HG03108 (cell line): ENCODE results near the gene MAP1S.
A peak's percentile ranks its signal among the peaks of the same experiment; 100 is the strongest.

Source experiments
- ATAC-seq: cut with Tn5 transposase; IDR thresholded peaks from one replicate; pipeline ENCODE4 v1.9.1; 2021; ENCODE audit warnings: moderate library complexity; ENCODE audit not compliant: unreplicated experiment

The MAP1S gene, protein sequence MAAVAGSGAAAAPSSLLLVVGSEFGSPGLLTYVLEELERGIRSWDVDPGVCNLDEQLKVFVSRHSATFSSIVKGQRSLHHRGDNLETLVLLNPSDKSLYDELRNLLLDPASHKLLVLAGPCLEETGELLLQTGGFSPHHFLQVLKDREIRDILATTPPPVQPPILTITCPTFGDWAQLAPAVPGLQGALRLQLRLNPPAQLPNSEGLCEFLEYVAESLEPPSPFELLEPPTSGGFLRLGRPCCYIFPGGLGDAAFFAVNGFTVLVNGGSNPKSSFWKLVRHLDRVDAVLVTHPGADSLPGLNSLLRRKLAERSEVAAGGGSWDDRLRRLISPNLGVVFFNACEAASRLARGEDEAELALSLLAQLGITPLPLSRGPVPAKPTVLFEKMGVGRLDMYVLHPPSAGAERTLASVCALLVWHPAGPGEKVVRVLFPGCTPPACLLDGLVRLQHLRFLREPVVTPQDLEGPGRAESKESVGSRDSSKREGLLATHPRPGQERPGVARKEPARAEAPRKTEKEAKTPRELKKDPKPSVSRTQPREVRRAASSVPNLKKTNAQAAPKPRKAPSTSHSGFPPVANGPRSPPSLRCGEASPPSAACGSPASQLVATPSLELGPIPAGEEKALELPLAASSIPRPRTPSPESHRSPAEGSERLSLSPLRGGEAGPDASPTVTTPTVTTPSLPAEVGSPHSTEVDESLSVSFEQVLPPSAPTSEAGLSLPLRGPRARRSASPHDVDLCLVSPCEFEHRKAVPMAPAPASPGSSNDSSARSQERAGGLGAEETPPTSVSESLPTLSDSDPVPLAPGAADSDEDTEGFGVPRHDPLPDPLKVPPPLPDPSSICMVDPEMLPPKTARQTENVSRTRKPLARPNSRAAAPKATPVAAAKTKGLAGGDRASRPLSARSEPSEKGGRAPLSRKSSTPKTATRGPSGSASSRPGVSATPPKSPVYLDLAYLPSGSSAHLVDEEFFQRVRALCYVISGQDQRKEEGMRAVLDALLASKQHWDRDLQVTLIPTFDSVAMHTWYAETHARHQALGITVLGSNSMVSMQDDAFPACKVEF

DNA sequence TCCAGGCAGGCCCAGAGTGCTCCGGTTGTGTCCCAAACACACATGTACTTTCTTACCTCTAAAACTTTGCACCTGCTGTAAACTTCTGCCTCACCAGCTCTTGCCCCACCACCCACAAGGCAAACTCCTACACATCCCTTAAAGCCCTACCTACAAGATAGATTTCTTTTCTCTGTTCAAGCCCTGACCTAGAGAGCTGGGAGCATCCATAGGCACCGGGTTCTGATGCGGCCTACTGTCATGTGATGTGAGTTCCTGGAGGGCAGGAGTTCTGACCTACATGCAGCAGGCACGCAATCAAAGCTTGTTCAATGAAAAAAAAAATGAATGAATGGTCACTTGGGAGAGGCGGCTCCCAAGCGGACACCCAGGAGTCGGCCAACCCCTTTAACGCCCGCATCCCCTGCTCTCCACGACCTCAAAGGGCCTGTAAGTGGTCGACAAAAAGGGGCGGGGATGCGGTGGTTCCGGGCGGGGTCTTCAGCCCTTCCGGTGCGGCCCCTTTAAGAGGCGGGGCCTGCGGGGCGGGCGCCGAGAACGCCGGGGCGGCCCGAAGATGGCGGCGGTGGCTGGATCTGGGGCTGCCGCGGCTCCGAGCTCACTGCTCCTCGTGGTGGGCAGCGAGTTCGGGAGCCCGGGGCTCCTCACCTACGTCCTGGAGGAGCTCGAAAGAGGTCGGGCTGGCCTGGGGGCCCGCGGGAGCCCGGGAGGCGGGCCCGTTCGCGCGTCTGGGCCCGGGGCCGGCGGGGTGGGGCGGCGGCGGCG, at the start of gene MAP1S:
TSS of gene MAP1S (plus strand) at position 534 of the 765 bp plus-strand sequence. CDS start at position 557, 23 bp downstream.
- peak; percentile 56 for ATAC-seq

DNA sequence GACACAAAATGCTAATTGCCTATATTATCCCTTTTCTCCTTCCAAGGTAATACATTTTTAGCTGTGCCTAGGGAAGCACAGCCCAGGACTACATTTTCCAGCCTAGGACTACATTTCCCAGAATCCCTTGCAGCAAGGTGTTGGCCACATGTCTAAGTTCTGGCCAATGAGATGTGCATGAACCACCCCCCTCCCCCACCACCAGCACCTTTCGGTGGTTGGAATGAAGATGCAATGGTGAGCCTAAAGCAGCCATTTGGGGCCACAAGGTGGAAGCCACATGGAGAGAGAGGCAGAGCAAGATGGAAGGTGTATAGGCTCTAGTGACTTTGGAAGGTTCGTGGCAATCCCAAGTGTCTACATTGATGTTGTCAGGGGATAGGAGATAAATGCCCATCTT, 47.4 kb upstream of the MAP1S start:
- ATAC-seq = no peak

DNA sequence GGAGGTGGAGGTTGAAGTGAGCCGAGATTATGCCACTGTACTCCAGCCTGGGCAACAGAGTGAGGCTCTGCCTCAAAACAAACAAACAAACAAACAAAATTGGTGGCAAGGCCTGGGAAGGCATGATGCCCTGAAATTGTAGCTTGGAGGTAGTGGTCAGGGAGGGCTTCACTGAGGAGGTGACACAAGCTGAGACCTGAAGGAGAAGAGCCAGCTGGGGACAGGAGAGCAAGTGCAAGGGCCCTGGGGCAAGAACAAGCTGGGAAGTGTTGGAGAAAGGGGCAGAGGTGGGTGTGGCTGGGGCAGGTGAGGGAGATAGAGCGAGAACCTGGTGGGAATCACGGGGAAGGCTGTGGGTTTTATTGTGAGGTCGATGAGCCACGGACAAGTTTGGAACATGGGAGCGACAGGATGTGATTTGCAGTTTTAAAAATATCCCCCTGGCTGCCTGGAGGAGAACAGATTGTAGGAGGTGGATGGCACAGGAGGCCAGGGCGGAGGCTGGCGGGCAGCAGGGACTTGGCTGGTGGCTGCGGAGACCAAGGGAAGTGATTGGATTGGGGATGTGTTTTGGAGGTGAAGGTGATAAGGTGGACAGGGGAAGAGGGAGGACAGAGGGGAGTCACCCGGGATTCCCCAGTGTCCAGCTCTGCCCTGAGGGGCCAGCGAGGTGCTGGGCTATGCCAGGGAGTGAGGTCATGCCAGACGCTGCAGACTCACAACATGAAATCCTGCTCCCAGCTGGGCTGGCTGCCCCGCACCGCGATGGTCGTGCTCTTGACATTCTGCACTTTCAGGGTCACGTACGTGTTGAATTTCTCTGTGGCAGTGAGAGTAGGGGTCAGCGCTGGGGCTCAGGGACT, 45.1 kb upstream of the MAP1S start:
- no peak for ATAC-seq

DNA sequence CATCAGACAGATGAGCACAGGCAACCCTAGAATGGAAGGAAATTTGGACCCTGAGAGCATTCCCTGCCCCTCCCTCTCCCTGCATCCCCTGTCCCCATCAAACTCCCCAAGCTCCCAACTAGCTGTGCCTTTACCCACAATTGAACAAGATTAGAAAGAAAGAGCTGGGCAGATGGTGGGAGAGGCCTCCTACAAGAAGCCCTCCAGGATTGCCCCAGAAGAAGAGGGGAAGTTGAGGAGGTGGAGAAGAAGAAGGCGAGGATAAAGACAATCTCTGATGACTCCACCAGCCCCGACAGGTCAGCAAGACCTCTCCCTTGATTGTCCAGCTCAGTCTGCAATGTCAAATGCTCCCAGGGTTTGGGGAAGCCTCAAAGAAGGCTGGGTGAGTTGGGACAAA, 43.0 kb upstream of the MAP1S start:
- no peak for ATAC-seq

- no peak for ATAC-seq
These were observed 42.3 kb upstream of the MAP1S start for GRCh38 chr19:17677002-17677401.

- ATAC-seq = no peak
These were observed 40.4 kb upstream of the MAP1S start for GRCh38 chr19:17678836-17679235.

DNA sequence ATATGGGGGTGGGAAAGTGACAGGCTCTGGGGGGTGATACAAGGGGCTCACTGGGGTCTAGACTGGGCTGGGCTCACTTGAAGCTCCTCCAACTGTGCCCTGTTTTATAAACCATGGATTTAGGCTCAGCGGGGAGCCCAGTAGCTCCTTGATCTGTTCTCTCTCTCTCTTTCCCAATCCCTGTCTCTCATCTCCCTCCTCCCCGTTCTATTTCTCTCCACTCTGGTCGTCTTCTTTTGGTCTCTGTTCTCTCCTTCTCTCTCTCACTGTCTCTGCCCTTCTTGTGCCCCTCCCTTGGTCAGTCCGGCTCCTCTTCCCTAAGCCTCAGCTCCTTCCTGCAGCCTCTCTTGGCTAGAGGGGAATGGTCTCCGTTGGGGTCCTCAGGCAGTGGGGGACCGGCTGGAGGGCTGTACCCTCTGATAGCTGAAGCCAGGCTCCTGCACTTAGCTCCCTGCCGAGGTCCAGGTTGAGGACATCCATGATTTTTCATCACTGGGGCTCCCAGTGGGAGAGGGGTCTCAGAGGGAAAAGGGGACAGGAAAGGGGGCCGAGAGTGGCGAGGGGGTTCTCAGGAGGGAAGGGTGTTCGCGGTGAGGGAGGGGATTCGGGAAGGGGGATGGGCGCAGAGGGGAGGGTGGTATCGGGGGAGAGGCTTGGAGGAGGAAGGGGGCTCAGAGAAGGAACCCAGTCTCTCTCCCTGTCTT, 39.6 kb upstream of the MAP1S start:
- no peak for ATAC-seq

- no peak for ATAC-seq
These were observed 39.0 kb upstream of the MAP1S start for GRCh38 chr19:17680230-17680722.

- ATAC-seq = no peak
These were observed 37.7 kb upstream of the MAP1S start for GRCh38 chr19:17681505-17682125.

DNA sequence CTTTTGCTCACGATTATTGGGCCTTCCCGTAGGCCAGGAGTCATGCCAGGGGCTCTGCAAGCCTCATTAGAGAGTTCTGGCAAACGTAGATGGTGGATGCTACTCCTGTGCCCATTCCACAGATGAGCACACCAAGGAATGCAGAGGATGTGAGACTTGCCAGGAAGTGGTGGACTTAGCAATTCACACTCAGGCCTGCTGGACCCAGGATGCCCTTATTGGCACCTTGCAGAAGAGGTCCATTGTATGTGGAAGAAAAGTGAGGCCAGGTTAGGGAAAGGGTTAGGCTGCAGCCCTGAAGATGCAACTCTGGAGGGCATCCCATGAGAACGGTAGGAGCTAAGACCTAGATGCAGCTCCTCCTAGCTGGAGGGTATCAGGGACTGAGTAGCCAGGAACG, 37.0 kb upstream of the MAP1S start:
- no peak for ATAC-seq

GRCh38 chr19:17683078-17683477, 36.2 kb upstream of the MAP1S start:
- no peak for ATAC-seq

- no peak for ATAC-seq
These were observed 35.0 kb upstream of the MAP1S start for GRCh38 chr19:17684256-17684655.

DNA sequence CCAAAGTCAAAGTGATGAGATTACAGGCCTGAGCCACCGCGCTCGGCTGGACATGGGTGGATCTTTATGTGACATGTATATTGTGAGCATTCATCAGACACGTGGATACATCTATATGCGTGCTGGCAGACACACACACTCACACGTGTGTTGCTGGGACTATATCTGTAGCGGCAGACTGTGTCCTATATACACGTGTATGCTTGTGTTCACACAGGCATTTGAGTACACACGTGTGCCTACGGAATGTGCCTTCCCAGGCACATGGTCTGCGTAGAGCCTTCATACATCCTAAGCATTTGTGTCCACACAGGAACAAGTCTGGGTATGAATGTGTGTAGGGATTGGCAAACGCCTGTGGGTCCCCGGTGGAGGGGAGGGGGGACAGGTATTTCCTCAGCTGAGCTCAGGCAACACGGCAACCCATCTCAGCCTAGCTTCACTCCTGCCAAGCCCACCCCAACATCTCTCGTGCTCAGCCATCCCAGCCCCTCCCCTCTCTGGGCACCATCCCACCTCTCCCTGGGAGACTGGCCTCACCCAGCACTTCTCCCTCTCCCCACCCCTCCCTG, 33.7 kb upstream of the MAP1S start:
- ATAC-seq = no peak

DNA sequence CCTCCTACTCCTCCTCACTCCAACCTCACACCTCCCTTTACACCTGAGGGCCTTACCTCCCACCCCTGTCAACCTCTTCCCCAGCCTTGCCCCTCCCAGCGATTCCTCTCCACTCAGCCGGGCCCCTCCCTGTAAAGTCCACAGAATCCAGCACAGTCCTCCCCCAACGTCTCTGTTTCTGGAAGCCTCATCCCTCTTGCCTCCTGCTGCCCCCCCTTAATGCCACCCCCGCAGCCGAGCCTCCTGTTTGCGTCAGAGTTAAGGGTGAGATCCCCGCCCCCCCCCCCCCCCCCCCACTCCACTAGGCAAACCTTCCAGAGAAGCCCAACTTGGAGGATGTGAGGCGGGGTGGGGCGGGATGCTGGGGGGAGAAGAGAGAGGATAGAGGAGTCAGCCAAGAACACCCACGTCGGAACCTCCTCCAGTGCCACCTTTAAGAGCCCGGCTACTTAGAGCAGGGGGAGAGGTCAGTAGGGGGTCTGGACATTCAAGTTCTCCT, 33.2 kb upstream of the MAP1S start:
- no peak for ATAC-seq

- no peak for ATAC-seq
These were observed 32.7 kb upstream of the MAP1S start for GRCh38 chr19:17686592-17687024.

GRCh38 chr19:17687141-17687856, 32.0 kb upstream of the MAP1S start:
- ATAC-seq = no peak
